Transverse colon (tissue), 3 donors: ENCODE results near the gene SOD1.

Experiments
- POLR2A ChIP-seq: fragments of 450-650 bp; IDR thresholded peaks from one replicate; pipeline ENCODE4 v1.6.1; 2016; ENCODE audit warnings: antibody characterized with exemption, mild to moderate bottlenecking, moderate library complexity
- POLR2AphosphoS5 ChIP-seq, 3 donors: sonication (generic); formaldehyde crosslinking; IDR thresholded peaks; one replicate each; pipeline ENCODE4 v1.6.1; 2016; ENCODE audit warnings: antibody characterized with exemption in 3 of 3

- no peak for TF ChIP-seq POLR2A
- no peak for TF ChIP-seq POLR2AphosphoS5 (IDR thresholded peaks at IDR 0.05)
These were observed 55.4 kb downstream of the SOD1 start for GRCh38 chr21:31714741-31715365.
